Measurements from ENCODE around the gene SOX6.

The SOX6 gene

DNA sequence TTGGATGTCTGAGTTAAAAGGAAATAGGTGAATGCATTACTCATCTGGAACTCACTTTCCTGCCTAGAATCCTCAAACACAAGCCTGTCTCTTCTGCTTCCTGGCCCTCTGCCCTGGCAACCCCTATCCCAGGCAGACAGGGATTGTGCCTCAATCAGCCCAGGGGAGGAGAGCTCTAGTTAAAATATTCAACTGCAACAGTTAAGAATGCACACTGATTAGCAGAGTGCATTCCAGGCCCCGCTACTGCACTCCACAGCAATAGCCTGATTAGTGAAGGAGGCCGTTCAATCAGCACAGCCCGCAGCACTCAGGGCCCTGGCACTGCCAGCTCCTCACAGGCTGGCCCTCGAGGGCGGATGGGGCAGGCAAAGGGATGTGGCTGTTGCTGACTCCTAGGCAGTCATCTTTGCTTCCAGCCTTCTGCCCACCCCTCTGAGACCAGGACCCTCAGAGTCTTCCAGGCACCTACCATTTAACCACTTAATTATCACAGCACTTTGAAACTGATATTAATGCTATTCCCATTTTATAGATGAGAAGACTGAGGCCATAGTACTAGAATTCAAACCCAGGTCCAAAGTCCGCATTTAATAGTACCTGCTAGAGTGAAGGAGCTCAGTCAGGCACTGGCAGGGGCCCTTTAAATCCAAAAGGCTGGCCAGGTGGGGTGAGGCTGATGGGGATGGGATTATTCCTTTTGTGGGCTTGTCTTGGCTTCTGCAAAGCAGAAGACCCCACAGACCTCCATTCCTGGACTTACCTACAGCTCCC lies 435.3 kb downstream of the SOX6 start:
- DNase-seq: no peak

GRCh38 chr11:15918674-15919073 lies 437.7 kb downstream of the SOX6 start:
- no peak for DNase-seq

DNA sequence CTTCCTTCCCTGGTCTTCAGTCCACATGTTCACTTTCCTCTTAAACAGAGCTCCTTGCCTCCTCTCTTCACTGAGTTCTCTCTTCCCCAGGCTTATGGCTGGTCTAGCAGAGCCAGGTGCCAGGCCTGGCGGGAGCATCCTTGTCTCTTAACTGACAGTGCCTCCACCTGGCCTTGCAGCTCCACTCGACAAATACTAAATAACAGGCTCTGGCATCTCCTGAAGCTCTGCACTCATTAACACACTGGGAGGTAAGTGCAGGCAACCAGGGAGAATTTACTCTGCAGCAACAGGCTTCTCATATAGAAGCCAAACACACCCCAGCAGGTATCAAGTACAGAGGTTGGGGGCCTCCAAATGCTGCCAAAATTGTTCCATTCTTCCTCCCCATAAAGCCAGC lies 438.1 kb downstream of the SOX6 start:
- no peak for DNase-seq

Measured in SIG-M5 (cell line).